AG20443 (cell line): ENCODE measurements around the gene HAPSTR1.
"Not testable (repeated sequence)": the region's sequence is repeated elsewhere in the genome, so short reads cannot be mapped to it uniquely, and the experiment has no call there.

Experiments used
- DNase-seq: peaks from one replicate; pipeline ENCODE4 v3.0.0; 2012; ENCODE audit warnings: low spot score, mixed read lengths

The HAPSTR1 gene

GRCh38 chr16:9072806-9073341 lies 18.6 kb upstream of the HAPSTR1 start:
- DNase-seq: peak; percentile 71

GRCh38 chr16:9075299-9076071 lies 16.0 kb upstream of the HAPSTR1 start:
- DNase-seq: no peak

GRCh38 chr16:9077091-9077809 lies 14.2 kb upstream of the HAPSTR1 start:
- DNase-seq: peak; percentile 57

GRCh38 chr16:9078467-9079429 lies 12.7 kb upstream of the HAPSTR1 start:
- DNase-seq: peak; percentile 43

GRCh38 chr16:9079430-9079812 lies 12.0 kb upstream of the HAPSTR1 start:
- DNase-seq: no peak

GRCh38 chr16:9081158-9081557 lies 10.3 kb upstream of the HAPSTR1 start:
- DNase-seq: no peak

GRCh38 chr16:9081843-9082242 lies 9.6 kb upstream of the HAPSTR1 start:
- no peak for DNase-seq

- no peak for DNase-seq
These were observed 9.0 kb upstream of the HAPSTR1 start for GRCh38 chr16:9082422-9082821.

- DNase-seq: not testable (repeated sequence)
These were observed 3.7 kb upstream of the HAPSTR1 start for GRCh38 chr16:9087733-9088132.

- no peak for DNase-seq
These were observed 2.6 kb upstream of the HAPSTR1 start for GRCh38 chr16:9088848-9089247.

GRCh38 chr16:9089660-9090059 lies 1.8 kb upstream of the HAPSTR1 start:
- DNase-seq: no peak

GRCh38 chr16:9090101-9090959 lies 1.1 kb upstream of the HAPSTR1 start:
- peak; percentile 28 for DNase-seq

- DNase-seq: peak; percentile 44
These were observed 430 bp downstream of the HAPSTR1 start for GRCh38 chr16:9091867-9092281.

- peak; percentile 45 for DNase-seq
These were observed 986 bp downstream of the HAPSTR1 start for GRCh38 chr16:9092282-9092977.

- no peak for DNase-seq
These were observed 1.5 kb downstream of the HAPSTR1 start for GRCh38 chr16:9092978-9093344.

- no peak for DNase-seq
These were observed 2.8 kb downstream of the HAPSTR1 start for GRCh38 chr16:9094011-9094846.

GRCh38 chr16:9095171-9095570 lies 3.7 kb downstream of the HAPSTR1 start:
- no peak for DNase-seq

GRCh38 chr16:9095656-9096397 lies 4.4 kb downstream of the HAPSTR1 start:
- DNase-seq: no peak

GRCh38 chr16:9096416-9096952 lies 5.0 kb downstream of the HAPSTR1 start:
- no peak for DNase-seq
